NT2/D1 (cell line): Measurements from ENCODE around the gene MAS1L.

Experiments
- YY1 ChIP-seq: IDR thresholded peaks from 2 replicates; pipeline ENCODE4 v1.6.1; 2011; ENCODE audit not compliant: insufficient read length, insufficient read depth
- ZNF274 ChIP-seq: IDR thresholded peaks from 2 replicates; pipeline ENCODE4 v1.6.1; 2011; ENCODE audit warnings: mild to moderate bottlenecking, low read depth, low read length

- TF ChIP-seq YY1 (no peak), ZNF274 (no peak)
These were observed 39.8 kb upstream of the MAS1L start for GRCh38 chr6:29527564-29527963.
